OCI-LY3 (cell line): ENCODE data around the gene WDR27.

Experiments used
- CTCF ChIP-seq: fragments of 200-600, 300-600 bp; sonication (generic); IDR thresholded peaks from 2 replicates; pipeline ENCODE4 v1.5.1; 2014; ENCODE audit warnings: antibody characterized with exemption, low read length, low read depth
- EZH2phosphoT487 ChIP-seq: fragments of 200-600 bp; shearing (Covaris generic); IDR thresholded peaks from 2 replicates; pipeline ENCODE4 v1.6.1; 2018; ENCODE audit warnings: antibody characterized with exemption, mixed run types, low read depth

- no peak for TF ChIP-seq CTCF
- TF ChIP-seq EZH2phosphoT487, result no peak
Observed at GRCh38 chr6:169579407-169580111, 122.3 kb downstream of the WDR27 start.
